ENCODE measurements around the gene JAK3. TPM values are rescaled to one million over a fixed set of nuclear protein-coding genes. Genes with fewer than 3 reads are reported as not detected.

JAK3 gene
- polyA plus RNA-seq, 3 donors = 13.8 to 44.6 (median 34.0) TPM

DNA sequence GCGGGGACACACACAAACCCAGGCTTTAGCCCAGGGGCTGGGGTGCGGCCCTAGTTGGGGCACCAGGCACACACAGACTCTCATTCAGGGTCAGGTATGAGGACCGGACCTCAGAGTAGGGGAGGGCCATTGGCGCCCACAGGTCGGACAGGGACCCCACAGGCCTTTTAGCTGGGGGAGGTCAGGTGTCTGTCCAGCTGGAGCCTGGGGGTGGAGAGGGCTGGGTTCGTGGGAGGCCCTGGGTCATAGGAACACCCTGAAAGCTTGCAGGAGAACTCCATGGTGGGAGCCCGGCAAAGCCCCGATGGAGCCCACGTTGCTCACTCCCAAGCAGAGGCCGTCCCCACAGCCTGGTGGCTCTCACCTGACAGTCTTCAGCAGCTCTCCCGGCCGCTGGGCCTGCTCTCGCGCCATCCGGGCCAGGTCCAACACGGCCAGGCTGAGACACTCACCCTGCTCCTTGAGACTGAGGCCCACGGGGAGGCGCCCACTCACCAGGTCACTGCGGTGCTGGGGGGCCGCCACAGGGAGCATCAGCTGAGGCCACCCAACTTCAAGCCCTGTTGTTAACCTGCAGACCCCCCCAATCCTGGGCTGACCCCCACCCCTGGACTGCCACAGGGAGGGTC is 5.0 kb downstream of the JAK3 start:
- Histone ChIP-seq H3K36me3 (replicated peaks in 1 of 2; ENCODE audit: control insufficient read depth in 1 of 2, insufficient read depth in 2 of 2, low read length in 2 of 2) (peaks cover 36 to 51% of the 10 kb centered on the region in 2 donors), H3K4me3 (replicated peaks in 1 of 3; ENCODE audit: low read depth in 2 of 3, low read length in 3 of 3) (peak overlapping the region in 1 of 3 experiments; percentile 20), H3K79me2 (ENCODE audit: insufficient read depth, low read length) (peaks cover 3% of the 10 kb centered on the region), H3K9ac (ENCODE audit: insufficient read depth, low read length, poor library complexity, severe bottlenecking) (no peak overlapping the region), H3K4me1 (ENCODE audit: control insufficient read depth in 1 of 2, insufficient read depth in 2 of 2, low read length in 2 of 2) (peaks cover 36 to 44% of the 10 kb centered on the region in 2 donors), H3K4me2 (replicated peaks; ENCODE audit: extremely low read depth, low read length, poor library complexity, severe bottlenecking) (no peak overlapping the region), H3K27ac (ENCODE audit: low read depth in 1 of 2, low read length in 2 of 2) (no peak overlapping the region), H2AFZ (ENCODE audit: insufficient read depth, low read depth, low read length, poor library complexity, severe bottlenecking) (no peak overlapping the region), H4K20me1 (ENCODE audit: insufficient read depth, low read length) (peaks cover 17% of the 10 kb centered on the region), H3K9me3 (replicated peaks in 1 of 2; ENCODE audit: control insufficient read depth in 1 of 2, insufficient read depth in 1 of 2, low read length in 2 of 2) (no peaks in the 10 kb centered on the region), H3K27me3 (ENCODE audit: control insufficient read depth in 2 of 2, insufficient read depth in 2 of 2, low read length in 2 of 2) (no peaks in the 10 kb centered on the region)
- no peak overlapping the region for H3K4me3 Mint-ChIP-seq
- H3K4me1 Mint-ChIP-seq = peaks cover 41% of the 10 kb centered on the region
- H3K27me3 Mint-ChIP-seq (ENCODE audit: low read depth in 3 of 3) = peaks cover 0 to 6% (median 2%) of the 10 kb centered on the region in 3 donors
- H3K9me3 Mint-ChIP-seq = no peaks in the 10 kb centered on the region
- intact Hi-C loops (cut with micrococcal nuclease) = no loop called here
- no peak overlapping the region for H3K27ac Mint-ChIP-seq
- whole genome bisulfite sequencing (ENCODE audit: insufficient coverage) = 97% methylated on average over 16 of the region's 20 CpGs
- peaks cover 47 to 64% of the 10 kb centered on the region in 2 donors for H3K36me3 Mint-ChIP-seq
- TF ChIP-seq, protein P1, sequence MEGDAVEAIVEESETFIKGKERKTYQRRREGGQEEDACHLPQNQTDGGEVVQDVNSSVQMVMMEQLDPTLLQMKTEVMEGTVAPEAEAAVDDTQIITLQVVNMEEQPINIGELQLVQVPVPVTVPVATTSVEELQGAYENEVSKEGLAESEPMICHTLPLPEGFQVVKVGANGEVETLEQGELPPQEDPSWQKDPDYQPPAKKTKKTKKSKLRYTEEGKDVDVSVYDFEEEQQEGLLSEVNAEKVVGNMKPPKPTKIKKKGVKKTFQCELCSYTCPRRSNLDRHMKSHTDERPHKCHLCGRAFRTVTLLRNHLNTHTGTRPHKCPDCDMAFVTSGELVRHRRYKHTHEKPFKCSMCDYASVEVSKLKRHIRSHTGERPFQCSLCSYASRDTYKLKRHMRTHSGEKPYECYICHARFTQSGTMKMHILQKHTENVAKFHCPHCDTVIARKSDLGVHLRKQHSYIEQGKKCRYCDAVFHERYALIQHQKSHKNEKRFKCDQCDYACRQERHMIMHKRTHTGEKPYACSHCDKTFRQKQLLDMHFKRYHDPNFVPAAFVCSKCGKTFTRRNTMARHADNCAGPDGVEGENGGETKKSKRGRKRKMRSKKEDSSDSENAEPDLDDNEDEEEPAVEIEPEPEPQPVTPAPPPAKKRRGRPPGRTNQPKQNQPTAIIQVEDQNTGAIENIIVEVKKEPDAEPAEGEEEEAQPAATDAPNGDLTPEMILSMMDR (IDR thresholded peaks at IDR 0.05) = no peak
- DNase-seq = no peak

DNA sequence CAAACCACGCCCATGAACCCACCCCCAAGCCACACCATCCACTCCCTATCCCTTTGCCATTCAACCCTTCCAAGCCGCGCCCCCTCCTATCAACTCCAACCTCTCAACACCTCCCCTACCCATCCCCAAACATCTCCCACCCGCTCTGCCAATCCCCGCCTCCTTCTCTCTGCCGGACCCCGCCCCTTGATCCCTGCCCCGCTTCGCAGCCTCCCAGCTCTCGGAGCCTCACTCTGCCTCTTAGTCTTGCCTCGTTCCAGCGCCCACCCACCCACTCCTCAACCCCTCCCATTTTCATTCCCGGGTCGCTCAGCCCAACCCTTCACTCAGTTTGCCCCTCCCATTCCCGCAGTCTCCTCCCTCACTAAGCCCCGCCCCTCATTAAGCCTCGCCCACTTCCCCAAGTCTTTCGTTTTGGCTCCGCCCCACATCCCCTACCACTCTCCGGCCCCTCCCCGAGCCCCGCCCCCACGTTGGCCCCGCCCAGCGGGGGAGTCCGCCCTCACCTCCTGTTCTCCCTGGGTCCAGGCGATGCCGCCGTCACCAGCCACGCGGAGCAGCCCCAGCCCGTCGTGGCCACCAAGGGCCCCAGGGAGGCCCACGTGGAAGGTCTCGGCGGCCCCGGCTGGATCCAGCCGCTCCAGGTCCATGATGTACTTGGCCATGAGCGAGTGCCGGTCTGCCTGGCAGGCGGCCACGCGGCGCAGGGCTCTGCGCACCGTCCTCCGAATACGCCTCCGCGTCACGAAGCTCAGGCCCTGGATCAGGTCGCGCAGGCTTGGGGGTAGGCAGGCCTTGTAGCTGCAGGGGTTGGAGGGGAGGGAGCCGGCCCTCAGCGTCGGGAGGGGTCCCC is 5.7 kb downstream of the JAK3 start:
- Mint-ChIP-seq H3K4me3 (no peak overlapping the region), H3K36me3 (peaks cover 54 to 72% of the 10 kb centered on the region in 2 donors), H3K27me3 (ENCODE audit: low read depth in 3 of 3) (peaks cover 0 to 6% (median 2%) of the 10 kb centered on the region in 3 donors), H3K4me1 (peaks cover 36% of the 10 kb centered on the region), H3K27ac (no peak overlapping the region), H3K9me3 (no peaks in the 10 kb centered on the region)
- TF ChIP-seq, protein P1 (IDR thresholded peaks at IDR 0.05) = no peak
- intact Hi-C loops (cut with micrococcal nuclease) = no loop called here
- no peak overlapping the region for H3K4me2 ChIP-seq (replicated peaks; ENCODE audit: extremely low read depth, low read length, poor library complexity, severe bottlenecking)
- H2AFZ ChIP-seq (ENCODE audit: insufficient read depth, low read depth, low read length, poor library complexity, severe bottlenecking) = no peak overlapping the region
- no peak for DNase-seq
- WGBS (ENCODE audit: insufficient coverage) = 95% methylated on average over 45 of the region's 56 CpGs
- no peaks in the 10 kb centered on the region for H3K79me2 ChIP-seq (ENCODE audit: insufficient read depth, low read length)
- no peaks in the 10 kb centered on the region for H3K9me3 ChIP-seq (replicated peaks in 1 of 2; ENCODE audit: control insufficient read depth in 1 of 2, insufficient read depth in 1 of 2, low read length in 2 of 2)
- H3K27me3 ChIP-seq (ENCODE audit: control insufficient read depth in 2 of 2, insufficient read depth in 2 of 2, low read length in 2 of 2) = no peaks in the 10 kb centered on the region
- peaks cover 17% of the 10 kb centered on the region for H4K20me1 ChIP-seq (ENCODE audit: insufficient read depth, low read length)
- H3K36me3 ChIP-seq (replicated peaks in 1 of 2; ENCODE audit: control insufficient read depth in 1 of 2, insufficient read depth in 2 of 2, low read length in 2 of 2) = peaks cover 38 to 58% of the 10 kb centered on the region in 2 donors
- H3K27ac ChIP-seq (ENCODE audit: low read depth in 1 of 2, low read length in 2 of 2) = no peak overlapping the region
- H3K4me1 ChIP-seq (ENCODE audit: control insufficient read depth in 1 of 2, insufficient read depth in 2 of 2, low read length in 2 of 2) = peaks cover 31 to 37% of the 10 kb centered on the region in 2 donors
- no peak overlapping the region for H3K9ac ChIP-seq (ENCODE audit: insufficient read depth, low read length, poor library complexity, severe bottlenecking)
- H3K4me3 ChIP-seq (replicated peaks in 1 of 3; ENCODE audit: low read depth in 2 of 3, low read length in 3 of 3) = no peak overlapping the region
